WTC11 (cell line): ENCODE measurements around the gene MB. TPM values are rescaled to one million over a fixed set of nuclear protein-coding genes. Genes with fewer than 3 reads are reported as not detected.
A peak's percentile ranks its signal among the peaks of the same experiment; 100 is the strongest.

Source experiments
- ATAC-seq: fragments of 200-7000 bp; cut with Tn5 transposase; 2 replicates; pipeline ENCODE4 v1.10.0; 2021; ENCODE audit warnings: mild to moderate bottlenecking, moderate library complexity
- CTCF ChIA-PET: fragments of 300-600 bp; sonication (Branson Sonifier 250); formaldehyde crosslinking; loops from one replicate; lab custom pipeline; 2021; ENCODE audit warnings: antibody characterized with exemption; lab: Charles Lee
- POLR2A ChIA-PET: fragments of 350-600 bp; sonication (Branson Sonifier 250); formaldehyde crosslinking; loops from one replicate; lab custom pipeline; 2021; ENCODE audit warnings: antibody characterized with exemption; lab: Charles Lee
- DNase-seq: peaks from one replicate; pipeline ENCODE4 v3.0.0; 2021; ENCODE audit warnings: low spot score
- H3K27ac Mint-ChIP-seq: 2 replicates; pipeline ENCODE4 v1.8.0; 2021; ENCODE audit warnings: mixed read lengths
- H3K27me3 Mint-ChIP-seq: 2 replicates; pipeline ENCODE4 v1.8.0; 2021; ENCODE audit warnings: low read depth, mild to moderate bottlenecking, moderate library complexity, mixed read lengths
- H3K36me3 Mint-ChIP-seq: 2 replicates; pipeline ENCODE4 v1.8.0; 2021; ENCODE audit warnings: mixed read lengths
- H3K4me1 Mint-ChIP-seq: 2 replicates; pipeline ENCODE4 v1.8.0; 2022; ENCODE audit warnings: mixed read lengths
- H3K4me3 Mint-ChIP-seq: 2 replicates; pipeline ENCODE4 v1.8.0; 2021; ENCODE audit warnings: mild to moderate bottlenecking, moderate library complexity, mixed read lengths
- H3K9me3 Mint-ChIP-seq: 2 replicates; pipeline ENCODE4 v1.8.0; 2021; ENCODE audit warnings: mixed read lengths
- CBFB ChIP-seq: sonication (generic); formaldehyde crosslinking; IDR thresholded peaks from 2 replicates; pipeline ENCODE4 v1.8.1; 2022; ENCODE audit warnings: mild to moderate bottlenecking, low read depth, missing genetic modification reagents
- EMX1 ChIP-seq: fragments of 250-450 bp; sonication (Bioruptor Pico); IDR thresholded peaks from 2 replicates; pipeline ENCODE4 v1.8.0; 2021; ENCODE audit warnings: mild to moderate bottlenecking
- ESRRA ChIP-seq: sonication (generic); formaldehyde crosslinking; IDR thresholded peaks from 2 replicates; pipeline ENCODE4 v1.8.1; 2022; ENCODE audit warnings: mild to moderate bottlenecking, missing genetic modification reagents, borderline replicate concordance
- FOXK1 ChIP-seq: sonication (generic); formaldehyde crosslinking; IDR thresholded peaks from 2 replicates; pipeline ENCODE4 v1.8.0; 2022; ENCODE audit warnings: mild to moderate bottlenecking, moderate library complexity, missing genetic modification reagents
- GRHL2 ChIP-seq: fragments of 250-450 bp; sonication (Bioruptor Pico); IDR thresholded peaks from 2 replicates; pipeline ENCODE4 v1.8.0; 2022; ENCODE audit warnings: mild to moderate bottlenecking, moderate library complexity; ENCODE audit not compliant: insufficient replicate concordance, severe bottlenecking
- GTF2I ChIP-seq: fragments of 250-450 bp; sonication (Bioruptor Pico); conservative IDR thresholded peaks from 2 replicates; pipeline ENCODE4 v1.4.0; 2021; ENCODE audit warnings: mild to moderate bottlenecking
- SP1 ChIP-seq: sonication (generic); formaldehyde crosslinking; conservative IDR thresholded peaks from 2 replicates; pipeline ENCODE4 v1.8.1; 2022; ENCODE audit warnings: missing genetic modification reagents
- TEAD1 ChIP-seq: sonication (generic); formaldehyde crosslinking; IDR thresholded peaks from 2 replicates; pipeline ENCODE4 v1.8.0; 2022; ENCODE audit warnings: mild to moderate bottlenecking, missing genetic modification reagents
- ZNF121 ChIP-seq: sonication (generic); formaldehyde crosslinking; IDR thresholded peaks from 2 replicates; pipeline ENCODE4 v1.8.0; 2023; ENCODE audit warnings: missing genetic modification reagents
- ZNF671 ChIP-seq: fragments of 250-450 bp; sonication (Bioruptor Pico); IDR thresholded peaks from 2 replicates; pipeline ENCODE4 v1.8.0; 2021; ENCODE audit warnings: mild to moderate bottlenecking
- total RNA-seq: library from RNA; stranded (reverse); gene quantifications from 3 replicates; pipeline ENCODE4 v1.2.3, GENCODE V29; 2021
- TF ChIP-seq, protein P1 (sequence below): sonication (generic); formaldehyde crosslinking; IDR thresholded peaks from 2 replicates; pipeline ENCODE4 v1.8.0; 2022; ENCODE audit warnings: mild to moderate bottlenecking, missing genetic modification reagents
- TF ChIP-seq, protein P2 (sequence below): sonication (generic); formaldehyde crosslinking; IDR thresholded peaks from 2 replicates; pipeline ENCODE4 v1.8.1; 2023; ENCODE audit warnings: mild to moderate bottlenecking, moderate library complexity, missing genetic modification reagents
- TF ChIP-seq, protein P3 (sequence below): sonication (generic); formaldehyde crosslinking; IDR thresholded peaks from 2 replicates; pipeline ENCODE4 v1.8.1; 2023; ENCODE audit warnings: mild to moderate bottlenecking, missing genetic modification reagents
- TF ChIP-seq, protein P4 (sequence below): fragments of 250-450 bp; sonication (Bioruptor Pico); IDR thresholded peaks from 2 replicates; pipeline ENCODE4 v1.9.0; 2021; ENCODE audit warnings: moderate library complexity, mild to moderate bottlenecking, inconsistent platforms, borderline replicate concordance
- TF ChIP-seq, protein P5 (sequence below): fragments of 250-450 bp; sonication (Bioruptor Pico); IDR thresholded peaks from 2 replicates; pipeline ENCODE4 v1.8.0; 2021; ENCODE audit warnings: mild to moderate bottlenecking
- TF ChIP-seq, protein P6 (sequence below): fragments of 200-600 bp; IDR thresholded peaks from 2 replicates; pipeline ENCODE4 v1.8.0; 2022; ENCODE audit warnings: antibody characterized with exemption

Gene MB
- total RNA-seq, 1 experiment from 2014 or later = 0.50 TPM

DNA sequence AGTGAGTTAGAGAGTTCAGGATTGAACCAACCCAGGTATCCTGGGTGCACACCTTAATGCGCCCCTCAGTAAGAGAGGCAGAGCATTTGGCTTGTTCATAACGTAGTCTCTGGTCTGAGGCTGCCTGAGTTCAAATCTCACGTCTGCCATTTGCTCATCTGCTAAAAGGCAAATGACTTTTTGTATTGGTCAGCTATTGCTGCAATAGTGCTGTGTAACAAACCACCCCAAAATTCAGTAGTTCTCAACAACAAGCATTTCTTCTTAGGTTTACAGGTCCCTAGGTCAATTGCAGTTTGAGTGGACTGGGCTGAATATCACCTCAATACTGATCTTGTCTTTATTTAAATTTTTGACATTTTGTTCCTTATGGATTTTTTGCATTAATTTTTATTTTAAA is 58.4 kb downstream of the MB start:
- peaks cover 20% of the 10 kb centered on the region for H3K4me1 Mint-ChIP-seq
- no peaks in the 10 kb centered on the region for H3K9me3 Mint-ChIP-seq
- no peak for TF ChIP-seq ZNF121 (CRISPR knock-in tag)
- 0 out of 2 replicates have a peak, but pooled peaks have one; percentile 39 for TF ChIP-seq GTF2I
- no peak overlapping the region for H3K27ac Mint-ChIP-seq
- ChIA-PET POLR2A (no interaction called here), CTCF (no interaction called here)
- H3K4me3 Mint-ChIP-seq = no peak overlapping the region
- H3K36me3 Mint-ChIP-seq = no peaks in the 10 kb centered on the region
- no peak for DNase-seq
- ATAC-seq = no peak
- H3K27me3 Mint-ChIP-seq = no peaks in the 10 kb centered on the region

DNA sequence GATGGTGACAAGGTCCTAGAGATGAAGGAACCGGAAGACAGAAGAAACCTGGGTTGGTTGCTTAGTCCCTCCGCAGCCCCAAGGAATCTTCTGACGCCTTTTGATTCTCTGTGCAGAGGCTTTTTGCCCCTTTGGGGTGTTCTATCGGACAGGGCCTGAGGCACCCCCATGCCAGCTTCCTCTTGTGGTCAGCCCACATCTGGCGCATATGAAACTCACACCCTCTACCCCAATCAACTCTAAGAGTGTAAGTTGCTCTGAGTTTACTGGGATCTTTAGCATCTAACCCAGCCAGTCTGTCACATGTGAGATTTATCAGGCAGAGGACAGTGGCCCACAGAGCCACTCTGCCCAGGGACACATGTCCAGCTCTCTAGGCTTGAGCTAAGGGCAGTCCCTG is 59.1 kb downstream of the MB start:
- ATAC-seq (no peak), DNase-seq (no peak)
- CTCF ChIA-PET = no interaction called here

More for the DNA sequence above, 59.1 kb downstream of the MB start:
- TF ChIP-seq CBFB (CRISPR knock-in tag) (no peak), FOXK1 (CRISPR knock-in tag) (no peak), ZNF671 (no peak), SP1 (CRISPR knock-in tag) (no peak), GRHL2 (no peak), TEAD1 (CRISPR knock-in tag) (no peak), EMX1 (CRISPR knock-in tag) (no peak), ESRRA (CRISPR knock-in tag) (no peak)
- TF ChIP-seq, protein P1, sequence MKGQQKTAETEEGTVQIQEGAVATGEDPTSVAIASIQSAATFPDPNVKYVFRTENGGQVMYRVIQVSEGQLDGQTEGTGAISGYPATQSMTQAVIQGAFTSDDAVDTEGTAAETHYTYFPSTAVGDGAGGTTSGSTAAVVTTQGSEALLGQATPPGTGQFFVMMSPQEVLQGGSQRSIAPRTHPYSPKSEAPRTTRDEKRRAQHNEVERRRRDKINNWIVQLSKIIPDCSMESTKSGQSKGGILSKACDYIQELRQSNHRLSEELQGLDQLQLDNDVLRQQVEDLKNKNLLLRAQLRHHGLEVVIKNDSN (CRISPR knock-in tag) = no peak
- TF ChIP-seq, protein P2, sequence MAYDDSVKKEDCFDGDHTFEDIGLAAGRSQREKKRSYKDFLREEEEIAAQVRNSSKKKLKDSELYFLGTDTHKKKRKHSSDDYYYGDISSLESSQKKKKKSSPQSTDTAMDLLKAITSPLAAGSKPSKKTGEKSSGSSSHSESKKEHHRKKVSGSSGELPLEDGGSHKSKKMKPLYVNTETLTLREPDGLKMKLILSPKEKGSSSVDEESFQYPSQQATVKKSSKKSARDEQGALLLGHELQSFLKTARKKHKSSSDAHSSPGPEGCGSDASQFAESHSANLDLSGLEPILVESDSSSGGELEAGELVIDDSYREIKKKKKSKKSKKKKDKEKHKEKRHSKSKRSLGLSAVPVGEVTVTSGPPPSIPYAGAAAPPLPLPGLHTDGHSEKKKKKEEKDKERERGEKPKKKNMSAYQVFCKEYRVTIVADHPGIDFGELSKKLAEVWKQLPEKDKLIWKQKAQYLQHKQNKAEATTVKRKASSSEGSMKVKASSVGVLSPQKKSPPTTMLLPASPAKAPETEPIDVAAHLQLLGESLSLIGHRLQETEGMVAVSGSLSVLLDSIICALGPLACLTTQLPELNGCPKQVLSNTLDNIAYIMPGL = no peak
- TF ChIP-seq, protein P3, sequence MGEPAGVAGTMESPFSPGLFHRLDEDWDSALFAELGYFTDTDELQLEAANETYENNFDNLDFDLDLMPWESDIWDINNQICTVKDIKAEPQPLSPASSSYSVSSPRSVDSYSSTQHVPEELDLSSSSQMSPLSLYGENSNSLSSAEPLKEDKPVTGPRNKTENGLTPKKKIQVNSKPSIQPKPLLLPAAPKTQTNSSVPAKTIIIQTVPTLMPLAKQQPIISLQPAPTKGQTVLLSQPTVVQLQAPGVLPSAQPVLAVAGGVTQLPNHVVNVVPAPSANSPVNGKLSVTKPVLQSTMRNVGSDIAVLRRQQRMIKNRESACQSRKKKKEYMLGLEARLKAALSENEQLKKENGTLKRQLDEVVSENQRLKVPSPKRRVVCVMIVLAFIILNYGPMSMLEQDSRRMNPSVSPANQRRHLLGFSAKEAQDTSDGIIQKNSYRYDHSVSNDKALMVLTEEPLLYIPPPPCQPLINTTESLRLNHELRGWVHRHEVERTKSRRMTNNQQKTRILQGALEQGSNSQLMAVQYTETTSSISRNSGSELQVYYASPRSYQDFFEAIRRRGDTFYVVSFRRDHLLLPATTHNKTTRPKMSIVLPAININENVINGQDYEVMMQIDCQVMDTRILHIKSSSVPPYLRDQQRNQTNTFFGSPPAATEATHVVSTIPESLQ (CRISPR knock-in tag) = no peak
- TF ChIP-seq, protein P4, sequence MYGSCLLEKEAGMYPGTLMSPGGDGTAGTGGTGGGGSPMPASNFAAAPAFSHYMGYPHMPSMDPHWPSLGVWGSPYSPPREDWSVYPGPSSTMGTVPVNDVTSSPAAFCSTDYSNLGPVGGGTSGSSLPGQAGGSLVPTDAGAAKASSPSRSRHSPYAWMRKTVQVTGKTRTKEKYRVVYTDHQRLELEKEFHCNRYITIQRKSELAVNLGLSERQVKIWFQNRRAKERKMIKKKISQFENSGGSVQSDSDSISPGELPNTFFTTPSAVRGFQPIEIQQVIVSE (CRISPR knock-in tag) = no peak
- TF ChIP-seq, protein P5, sequence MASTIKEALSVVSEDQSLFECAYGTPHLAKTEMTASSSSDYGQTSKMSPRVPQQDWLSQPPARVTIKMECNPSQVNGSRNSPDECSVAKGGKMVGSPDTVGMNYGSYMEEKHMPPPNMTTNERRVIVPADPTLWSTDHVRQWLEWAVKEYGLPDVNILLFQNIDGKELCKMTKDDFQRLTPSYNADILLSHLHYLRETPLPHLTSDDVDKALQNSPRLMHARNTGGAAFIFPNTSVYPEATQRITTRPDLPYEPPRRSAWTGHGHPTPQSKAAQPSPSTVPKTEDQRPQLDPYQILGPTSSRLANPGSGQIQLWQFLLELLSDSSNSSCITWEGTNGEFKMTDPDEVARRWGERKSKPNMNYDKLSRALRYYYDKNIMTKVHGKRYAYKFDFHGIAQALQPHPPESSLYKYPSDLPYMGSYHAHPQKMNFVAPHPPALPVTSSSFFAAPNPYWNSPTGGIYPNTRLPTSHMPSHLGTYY (CRISPR knock-in tag) = no peak
- TF ChIP-seq, protein P6, sequence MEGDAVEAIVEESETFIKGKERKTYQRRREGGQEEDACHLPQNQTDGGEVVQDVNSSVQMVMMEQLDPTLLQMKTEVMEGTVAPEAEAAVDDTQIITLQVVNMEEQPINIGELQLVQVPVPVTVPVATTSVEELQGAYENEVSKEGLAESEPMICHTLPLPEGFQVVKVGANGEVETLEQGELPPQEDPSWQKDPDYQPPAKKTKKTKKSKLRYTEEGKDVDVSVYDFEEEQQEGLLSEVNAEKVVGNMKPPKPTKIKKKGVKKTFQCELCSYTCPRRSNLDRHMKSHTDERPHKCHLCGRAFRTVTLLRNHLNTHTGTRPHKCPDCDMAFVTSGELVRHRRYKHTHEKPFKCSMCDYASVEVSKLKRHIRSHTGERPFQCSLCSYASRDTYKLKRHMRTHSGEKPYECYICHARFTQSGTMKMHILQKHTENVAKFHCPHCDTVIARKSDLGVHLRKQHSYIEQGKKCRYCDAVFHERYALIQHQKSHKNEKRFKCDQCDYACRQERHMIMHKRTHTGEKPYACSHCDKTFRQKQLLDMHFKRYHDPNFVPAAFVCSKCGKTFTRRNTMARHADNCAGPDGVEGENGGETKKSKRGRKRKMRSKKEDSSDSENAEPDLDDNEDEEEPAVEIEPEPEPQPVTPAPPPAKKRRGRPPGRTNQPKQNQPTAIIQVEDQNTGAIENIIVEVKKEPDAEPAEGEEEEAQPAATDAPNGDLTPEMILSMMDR = no peak
- H3K36me3 Mint-ChIP-seq = no peaks in the 10 kb centered on the region
- POLR2A ChIA-PET = no interaction called here
- no peak overlapping the region for H3K4me3 Mint-ChIP-seq
- no peak overlapping the region for H3K27ac Mint-ChIP-seq
- no peaks in the 10 kb centered on the region for H3K27me3 Mint-ChIP-seq
- no peaks in the 10 kb centered on the region for H3K9me3 Mint-ChIP-seq
- H3K4me1 Mint-ChIP-seq = peaks cover 14% of the 10 kb centered on the region

Other genes with a start within 250 kb of the MB start
- gene HMOX1, start 236.2 kb downstream of the MB start, total RNA-seq = 11.1 to 12.1 TPM (median 11.1 TPM) in 3 replicates
- 229 to 261 TPM (median 229 TPM) in 3 replicates for gene MCM5, start 217.2 kb downstream of the MB start, total RNA-seq
- 2.5 to 3.1 TPM (median 3.0 TPM) in 3 replicates for gene RASD2, start 76.5 kb downstream of the MB start, total RNA-seq
- 0.17 to 0.27 TPM (median 0.21 TPM) in 3 replicates for gene APOL6, start 31.1 kb upstream of the MB start, total RNA-seq
- gene APOL5, start 100.5 kb upstream of the MB start, total RNA-seq = not detected in 3 replicates